Measurements from ENCODE around the gene C19orf73. TPM values are rescaled to one million over a fixed set of nuclear protein-coding genes. Genes with fewer than 3 reads are reported as not detected.
"Not testable (repeated sequence)": the region's sequence is repeated elsewhere in the genome, so short reads cannot be mapped to it uniquely, and the experiment has no call there.

C19orf73 gene
- total RNA-seq, 1 experiment from 2014 or later, result 1.6 TPM

- DNase-seq (ENCODE audit: low read depth), result not testable (repeated sequence)
These were observed 4.3 kb upstream of the C19orf73 start for GRCh38 chr19:49123285-49123684.

- DNase-seq (ENCODE audit: low read depth), result not testable (repeated sequence)
These were observed 2.9 kb upstream of the C19orf73 start for GRCh38 chr19:49121841-49122240.

DNA sequence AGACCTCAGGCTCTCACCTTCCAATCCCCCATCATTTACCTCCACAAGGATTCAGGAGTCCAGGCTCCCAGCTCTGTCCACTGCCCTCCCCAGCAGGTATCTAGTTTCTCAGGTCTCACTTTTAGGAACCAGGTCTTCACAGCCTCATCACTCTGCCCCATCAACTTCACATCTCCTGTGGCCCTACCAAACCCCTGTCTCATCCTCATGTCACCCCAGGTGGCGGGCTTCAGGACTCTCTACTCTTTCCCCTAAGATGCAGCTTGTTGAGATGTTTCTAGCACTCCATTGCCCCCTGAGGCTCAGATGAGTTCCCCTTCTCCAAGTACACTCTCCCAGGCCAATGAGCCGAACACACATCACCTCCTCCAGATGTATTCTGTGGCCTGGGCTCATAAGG, 1.9 kb upstream of the C19orf73 start:
- DNase-seq (ENCODE audit: low read depth), result no peak

DNA sequence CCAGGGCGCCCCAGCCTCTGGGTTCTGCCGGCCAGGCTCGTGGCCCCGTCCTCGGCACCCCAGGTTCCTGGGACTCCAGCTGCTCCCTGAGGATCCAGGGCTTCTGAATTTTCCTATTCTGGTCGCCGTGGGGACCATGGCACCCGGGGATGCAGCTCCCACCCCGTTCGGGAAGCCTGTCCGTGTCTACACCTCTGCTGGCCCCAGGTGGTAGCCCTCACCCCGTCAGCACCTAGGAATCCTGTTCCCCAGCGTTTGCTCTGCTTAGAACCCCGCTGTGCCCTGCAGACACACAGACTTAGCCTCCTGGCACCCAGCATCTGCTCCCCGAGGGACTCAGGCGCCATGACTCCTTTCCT, 1.4 kb upstream of the C19orf73 start:
- no peak for DNase-seq (ENCODE audit: low read depth)

- DNase-seq (ENCODE audit: low read depth), result peak; percentile 43
These were observed 725 bp upstream of the C19orf73 start, which contains the start of gene PPFIA3 for GRCh38 chr19:49119411-49120324. TSS of gene PPFIA3 (plus strand) at chr19:49119544. CDS start at chr19:49127874, 8,330 bp downstream.

GRCh38 chr19:49117677-49118564, 1.0 kb downstream of the C19orf73 start:
- no peak for DNase-seq (ENCODE audit: low read depth)

- no peak for DNase-seq (ENCODE audit: low read depth)
These were observed 2.4 kb downstream of the C19orf73 start for GRCh38 chr19:49116544-49116943.

DNA sequence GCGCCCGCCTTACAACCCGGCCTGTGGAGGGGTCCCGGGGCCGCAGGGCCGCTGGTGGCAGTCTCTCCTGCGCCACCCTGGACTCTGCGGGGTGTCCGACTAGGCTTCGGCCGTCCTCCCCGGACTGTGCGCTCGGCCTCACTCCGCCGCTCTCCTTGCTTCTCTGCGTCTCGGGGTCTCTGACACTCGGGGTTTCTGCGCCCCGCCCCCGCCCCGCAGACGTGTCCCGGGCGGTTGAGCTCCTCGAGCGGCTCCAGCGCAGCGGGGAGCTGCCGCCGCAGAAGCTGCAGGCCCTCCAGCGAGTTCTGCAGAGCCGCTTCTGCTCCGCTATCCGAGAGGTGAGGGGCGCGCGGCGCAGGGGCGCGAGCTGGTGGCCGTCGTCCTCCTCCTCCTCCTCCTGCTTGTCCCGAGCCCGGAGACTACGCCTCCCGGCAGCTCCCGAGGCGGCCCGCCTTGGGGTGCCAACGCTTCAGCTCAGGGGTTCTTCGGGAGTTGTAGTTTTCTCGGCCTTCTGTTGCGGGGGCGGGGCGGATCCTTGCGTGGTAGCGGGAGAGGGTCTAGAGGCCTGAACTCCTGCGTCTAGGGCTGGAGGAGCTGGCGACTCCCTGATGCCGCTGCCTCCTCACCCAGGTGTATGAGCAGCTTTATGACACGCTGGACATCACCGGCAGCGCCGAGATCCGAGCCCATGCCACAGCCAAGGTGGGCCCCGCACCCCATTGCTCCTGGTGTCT, 4.1 kb downstream of the C19orf73 start:
- DNase-seq (ENCODE audit: low read depth), result no peak

DNA sequence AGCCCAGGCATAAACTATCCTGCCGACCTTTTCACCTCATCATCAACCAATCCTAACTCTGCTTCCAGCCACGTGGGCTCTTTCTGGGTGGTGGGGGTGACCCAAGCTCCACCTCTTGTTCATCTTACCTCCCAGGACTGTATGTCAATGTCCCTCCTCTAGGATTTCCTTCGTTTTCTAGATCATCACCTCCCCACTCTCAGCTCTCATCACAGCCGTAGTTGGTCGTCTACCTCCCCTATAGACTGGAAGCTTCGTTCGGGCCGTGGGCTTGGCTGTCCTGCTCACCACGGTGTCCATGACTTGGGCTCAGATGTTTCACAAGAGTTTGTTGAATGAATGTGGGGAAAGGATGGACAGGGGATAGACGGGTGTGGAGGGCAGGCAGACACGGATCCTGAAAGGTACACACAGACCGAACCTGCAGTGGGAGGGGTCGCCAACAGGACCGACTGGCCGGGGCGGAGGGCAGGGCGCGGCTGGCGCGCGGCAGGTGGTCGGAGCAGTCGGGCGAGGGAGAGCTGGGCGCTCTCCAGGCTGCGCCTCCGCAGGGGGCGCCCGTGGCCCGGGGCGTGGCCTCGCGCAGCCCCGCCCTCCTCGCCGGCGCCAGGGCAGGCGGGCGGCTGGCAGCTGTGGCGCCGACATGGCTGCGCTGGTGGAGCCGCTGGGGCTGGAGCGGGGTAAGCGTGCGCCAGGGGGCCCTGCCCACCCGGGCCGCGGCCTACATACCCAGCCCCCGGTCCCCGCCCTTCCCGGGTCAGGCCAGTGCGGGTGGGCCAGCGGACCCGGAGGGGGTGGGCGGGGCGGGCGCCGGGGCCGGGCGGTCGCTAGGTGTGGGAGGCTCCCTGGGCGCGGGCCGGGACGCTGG, 4.9 kb downstream of the C19orf73 start, which contains the start of gene LIN7B:
TSS of gene LIN7B (plus strand) at position 609 of the 868 bp plus-strand sequence. CDS start at position 644, 35 bp downstream.
- DNase-seq (ENCODE audit: low read depth), result peak; percentile 70

DNA sequence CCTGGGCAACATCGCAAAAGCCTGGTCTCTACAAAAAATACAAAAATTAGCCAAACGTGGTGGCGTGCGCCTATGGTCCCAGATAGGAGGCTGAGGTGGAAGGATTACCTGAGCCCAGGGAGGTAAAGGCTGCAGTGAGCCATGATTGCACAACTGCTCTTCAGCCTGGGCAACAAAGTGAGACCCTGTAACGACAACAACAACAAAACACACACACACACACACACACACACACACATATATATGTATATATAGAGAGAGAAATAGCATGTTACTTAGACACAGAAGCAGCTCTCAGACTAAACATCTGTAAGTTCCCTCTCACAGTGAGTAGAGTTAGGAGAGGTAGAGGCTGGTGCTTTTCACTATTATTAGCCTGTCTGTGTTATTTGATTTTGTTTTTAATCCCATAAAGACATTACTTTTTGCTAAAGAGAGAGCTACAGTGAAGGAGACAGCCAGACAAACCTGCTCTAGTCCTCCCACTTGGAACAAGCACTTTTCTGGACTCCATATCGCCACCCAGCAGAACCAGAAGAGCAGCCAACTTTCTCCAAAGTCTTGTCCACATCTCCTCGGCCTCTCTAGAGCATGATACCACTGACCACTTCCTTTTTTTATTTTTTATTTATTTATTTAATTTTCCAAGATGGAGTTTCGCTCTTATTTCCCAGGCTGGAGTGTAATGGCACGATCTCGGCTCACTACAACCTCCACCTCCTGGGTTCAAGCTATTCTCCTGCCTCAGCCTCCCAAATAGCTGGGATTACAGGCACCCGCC, 7.5 kb downstream of the C19orf73 start:
- DNase-seq (ENCODE audit: low read depth), result no peak

GRCh38 chr19:49110567-49110966, 8.4 kb downstream of the C19orf73 start:
- DNase-seq (ENCODE audit: low read depth), result no peak

GRCh38 chr19:49109569-49110233, 9.2 kb downstream of the C19orf73 start:
- no peak for DNase-seq (ENCODE audit: low read depth)

DNA sequence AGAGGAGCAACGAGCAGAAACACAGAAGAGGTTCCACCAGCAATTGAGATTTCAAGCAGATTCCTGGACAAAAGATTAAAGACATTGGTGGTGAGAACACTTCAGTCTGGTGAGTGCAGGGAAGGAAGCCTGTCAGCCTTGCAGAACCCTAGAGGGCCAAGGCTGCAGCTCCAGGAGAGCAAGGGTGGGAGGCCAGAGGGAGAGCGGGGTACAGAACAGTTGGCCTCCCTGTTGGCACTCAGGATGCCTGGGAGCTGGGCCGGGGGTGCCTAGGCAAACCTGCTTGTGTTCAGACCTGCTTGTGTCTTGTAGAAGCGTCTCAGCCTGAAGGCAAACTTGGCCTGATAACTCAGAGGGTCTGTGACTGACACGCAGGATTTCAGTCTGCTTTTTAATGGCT, 9.9 kb downstream of the C19orf73 start:
- no peak for DNase-seq (ENCODE audit: low read depth)

- no peak for DNase-seq (ENCODE audit: low read depth)
These were observed 11.1 kb downstream of the C19orf73 start for GRCh38 chr19:49107625-49108459.

DNA sequence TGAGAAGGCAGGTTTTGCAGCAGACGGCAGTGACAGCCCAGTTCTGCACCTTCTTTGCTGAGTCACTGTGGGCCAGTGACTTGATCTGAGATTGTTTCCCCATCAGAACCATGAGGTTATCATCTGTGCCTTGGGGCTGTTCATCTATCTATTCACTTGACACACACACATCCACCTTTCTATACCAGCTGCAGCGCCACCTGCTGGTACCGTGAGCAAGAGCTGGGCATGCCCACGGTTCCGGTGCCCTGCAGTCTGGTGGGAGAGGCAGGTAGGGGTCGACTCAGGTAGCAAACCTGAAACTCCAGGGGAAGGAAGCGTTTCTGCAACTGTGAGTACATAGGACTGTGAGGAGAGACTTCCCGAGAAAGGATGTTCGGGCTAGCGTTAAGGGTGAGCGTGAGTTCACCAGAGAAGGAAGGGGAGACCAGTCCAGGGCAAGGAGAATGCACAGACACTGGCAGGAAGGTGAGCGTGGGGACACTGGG, 12.3 kb downstream of the C19orf73 start:
- peak; percentile 39 for DNase-seq (ENCODE audit: low read depth)

GRCh38 chr19:49104229-49104864, 14.6 kb downstream of the C19orf73 start:
- DNase-seq (ENCODE audit: low read depth), result no peak
